KBM-7 (cell line): Measurements from ENCODE around the gene TMEM45A.
"Not testable (repeated sequence)": the region's sequence is repeated elsewhere in the genome, so short reads cannot be mapped to it uniquely, and the experiment has no call there.

ENCODE experiments used
- DNase-seq: peaks from one replicate; pipeline ENCODE4 v3.0.0-alpha.2; 2015
- in situ Hi-C: fragments of 300-500 bp; cut with MboI; formaldehyde crosslinking; loops from 2 replicates; pipeline ENCODE4 v1.14.3; 2020; ENCODE audit warnings: low sequenced_read_pairs, low pct_unique_long_range_greater_than_20kb, mixed read lengths

TMEM45A gene

GRCh38 chr3:100492059-100493006 lies at the start of gene TMEM45A:
Gene TMEM45A (plus strand): TSS chr3:100492619. CDS start chr3:100555212, 62,593 bp downstream.
- DNase-seq, result peak; percentile 94
- in situ Hi-C loops, result no loop called here

- DNase-seq, result no peak
- in situ Hi-C loops, result no loop called here
These were observed 48.7 kb upstream of the TMEM45A start for GRCh38 chr3:100443690-100444089.

- in situ Hi-C loops, result not testable (repeated sequence)
These were observed 45.4 kb upstream of the TMEM45A start for GRCh38 chr3:100447067-100447466.

GRCh38 chr3:100448079-100448478 lies 44.3 kb upstream of the TMEM45A start:
- DNase-seq, result no peak
- in situ Hi-C loops, result no loop called here

More at GRCh38 chr3:100447067-100447466, 45.4 kb upstream of the TMEM45A start:
- DNase-seq, result not testable (repeated sequence)

- DNase-seq, result no peak
- in situ Hi-C loops, result no loop called here
These were observed 43.2 kb upstream of the TMEM45A start for GRCh38 chr3:100449214-100449613.

GRCh38 chr3:100454677-100455076 lies 37.7 kb upstream of the TMEM45A start:
- in situ Hi-C loops, result no loop called here

GRCh38 chr3:100455841-100456550 lies 36.4 kb upstream of the TMEM45A start:
- no peak for DNase-seq
- in situ Hi-C loops, result no loop called here

More at GRCh38 chr3:100454677-100455076, 37.7 kb upstream of the TMEM45A start:
- DNase-seq, result no peak

- no peak for DNase-seq
- in situ Hi-C loops, result no loop called here
These were observed 35.7 kb upstream of the TMEM45A start for GRCh38 chr3:100456745-100457144.

GRCh38 chr3:100457811-100458210 lies 34.6 kb upstream of the TMEM45A start:
- in situ Hi-C loops, result no loop called here
- no peak for DNase-seq

- DNase-seq, result no peak
- in situ Hi-C loops, result no loop called here
These were observed 33.6 kb upstream of the TMEM45A start for GRCh38 chr3:100458814-100459213.

- in situ Hi-C loops, result no loop called here
- DNase-seq, result peak; percentile 53
These were observed 29.4 kb upstream of the TMEM45A start for GRCh38 chr3:100463002-100463401.

- no peak for DNase-seq
- in situ Hi-C loops, result no loop called here
These were observed 28.7 kb upstream of the TMEM45A start for GRCh38 chr3:100463646-100464155.

GRCh38 chr3:100465892-100466777 lies 26.3 kb upstream of the TMEM45A start:
- in situ Hi-C loops, result no loop called here
- DNase-seq, result peak; percentile 16

- in situ Hi-C loops, result no loop called here
- no peak for DNase-seq
These were observed 25.3 kb upstream of the TMEM45A start for GRCh38 chr3:100467133-100467532.

GRCh38 chr3:100468676-100469075 lies 23.7 kb upstream of the TMEM45A start:
- in situ Hi-C loops, result no loop called here
- no peak for DNase-seq

GRCh38 chr3:100470951-100471350 lies 21.5 kb upstream of the TMEM45A start:
- in situ Hi-C loops, result no loop called here
- DNase-seq, result no peak

GRCh38 chr3:100471444-100471843 lies 21.0 kb upstream of the TMEM45A start:
- in situ Hi-C loops, result no loop called here
- no peak for DNase-seq

- DNase-seq, result not testable (repeated sequence)
These were observed 14.5 kb upstream of the TMEM45A start for GRCh38 chr3:100477851-100478360.

GRCh38 chr3:100478521-100478920 lies 13.9 kb upstream of the TMEM45A start:
- not testable (repeated sequence) for DNase-seq

More at GRCh38 chr3:100477851-100478360, 14.5 kb upstream of the TMEM45A start:
- in situ Hi-C loops, result not testable (repeated sequence)

More at GRCh38 chr3:100478521-100478920, 13.9 kb upstream of the TMEM45A start:
- in situ Hi-C loops, result not testable (repeated sequence)
